ENCODE measurements around the gene CYP24A1. TPM values are rescaled to one million over a fixed set of nuclear protein-coding genes. Genes with fewer than 3 reads are reported as not detected.
A peak's percentile ranks its signal among the peaks of the same experiment; 100 is the strongest.

CYP24A1 gene
- total RNA-seq, 2 donors from 2014 or later = not detected

DNA sequence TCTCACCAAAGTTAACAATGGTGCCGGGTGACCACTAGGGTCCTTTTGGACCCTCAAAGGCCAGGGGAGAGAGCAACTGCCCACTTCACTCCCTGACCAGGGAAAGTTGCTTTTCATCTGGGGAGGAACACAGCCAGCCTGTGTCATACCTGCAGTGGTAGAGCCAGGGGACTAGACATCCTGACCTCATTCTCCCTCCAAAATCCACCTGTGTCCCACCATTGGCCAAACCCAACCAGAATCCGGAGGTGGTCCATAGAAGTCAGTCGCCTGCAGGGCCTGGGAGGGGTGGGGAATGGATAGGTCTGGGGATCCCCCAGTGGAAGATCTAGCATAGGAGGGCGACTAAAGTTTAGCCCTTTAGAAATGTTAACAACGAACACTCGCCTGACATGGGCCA, 46.9 kb upstream of the CYP24A1 start:
- WGBS, 2 donors = 91% methylated on average over 6 of the region's 6 CpGs
- H3K4me1 ChIP-seq = peaks cover 25% of the 10 kb centered on the region
- H3K9me3 ChIP-seq = no peaks in the 10 kb centered on the region
- no peaks in the 10 kb centered on the region for H3K27me3 ChIP-seq
- no peak for DNase-seq
- H3K27ac ChIP-seq = peak overlapping the region in 2 of 4 donors; percentile 20 to 34
- intact Hi-C loops (cut with DNase I) = no loop called here
- no peak for ATAC-seq
- no peak overlapping the region for H3K4me3 ChIP-seq
- no peaks in the 10 kb centered on the region for H3K36me3 ChIP-seq (replicated peaks in 1 of 2; ENCODE audit: insufficient read depth in 1 of 2, low read depth in 2 of 2)
- TF ChIP-seq, protein P1, sequence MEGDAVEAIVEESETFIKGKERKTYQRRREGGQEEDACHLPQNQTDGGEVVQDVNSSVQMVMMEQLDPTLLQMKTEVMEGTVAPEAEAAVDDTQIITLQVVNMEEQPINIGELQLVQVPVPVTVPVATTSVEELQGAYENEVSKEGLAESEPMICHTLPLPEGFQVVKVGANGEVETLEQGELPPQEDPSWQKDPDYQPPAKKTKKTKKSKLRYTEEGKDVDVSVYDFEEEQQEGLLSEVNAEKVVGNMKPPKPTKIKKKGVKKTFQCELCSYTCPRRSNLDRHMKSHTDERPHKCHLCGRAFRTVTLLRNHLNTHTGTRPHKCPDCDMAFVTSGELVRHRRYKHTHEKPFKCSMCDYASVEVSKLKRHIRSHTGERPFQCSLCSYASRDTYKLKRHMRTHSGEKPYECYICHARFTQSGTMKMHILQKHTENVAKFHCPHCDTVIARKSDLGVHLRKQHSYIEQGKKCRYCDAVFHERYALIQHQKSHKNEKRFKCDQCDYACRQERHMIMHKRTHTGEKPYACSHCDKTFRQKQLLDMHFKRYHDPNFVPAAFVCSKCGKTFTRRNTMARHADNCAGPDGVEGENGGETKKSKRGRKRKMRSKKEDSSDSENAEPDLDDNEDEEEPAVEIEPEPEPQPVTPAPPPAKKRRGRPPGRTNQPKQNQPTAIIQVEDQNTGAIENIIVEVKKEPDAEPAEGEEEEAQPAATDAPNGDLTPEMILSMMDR (IDR thresholded peaks at IDR 0.05) = no peak
- no peak for TF ChIP-seq POLR2A (IDR thresholded peaks at IDR 0.05)

DNA sequence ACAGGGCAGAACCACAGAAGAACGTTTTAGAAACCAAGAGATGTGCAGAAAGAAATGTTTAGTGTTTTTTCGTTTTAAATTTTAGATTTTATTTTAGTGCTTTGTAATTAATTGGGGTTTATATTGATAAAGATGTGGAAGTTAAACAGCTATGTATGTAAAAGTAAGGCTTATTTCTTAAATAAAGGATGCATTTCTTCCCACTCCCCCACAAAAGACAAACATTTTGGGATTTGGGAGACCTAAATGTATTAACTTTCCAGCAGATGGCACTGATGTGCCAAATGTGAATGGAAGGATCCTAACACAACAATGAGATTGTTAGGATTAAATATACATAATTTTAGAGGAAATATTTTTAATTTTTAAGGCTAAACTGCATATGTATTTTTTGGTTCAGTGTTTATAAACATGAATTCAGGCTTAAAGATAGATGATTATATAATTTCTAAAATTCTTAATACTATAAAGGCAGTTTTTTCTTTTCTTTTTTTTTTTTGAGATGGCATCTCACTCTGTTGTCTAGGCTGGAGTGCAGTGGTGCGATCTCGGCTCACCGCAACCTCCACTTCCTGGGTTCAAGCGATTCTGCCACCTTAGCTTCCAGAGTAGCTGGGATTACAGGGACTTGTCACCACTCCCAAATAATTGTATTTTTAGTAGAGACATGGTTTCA, 46.1 kb upstream of the CYP24A1 start:
- Histone ChIP-seq H3K4me1 (peaks cover 25% of the 10 kb centered on the region), H3K9me3 (no peaks in the 10 kb centered on the region), H3K27ac (peak overlapping the region in 1 of 4 donors; percentile 20), H3K4me3 (no peak overlapping the region), H3K27me3 (no peaks in the 10 kb centered on the region), H3K36me3 (replicated peaks in 1 of 2; ENCODE audit: insufficient read depth in 1 of 2, low read depth in 2 of 2) (no peaks in the 10 kb centered on the region)
- ATAC-seq = no peak
- 71 to 72% methylated on average over 6 of the region's 6 CpGs for WGBS, 2 donors
- intact Hi-C loops (cut with DNase I) = no loop called here
- TF ChIP-seq POLR2A (IDR thresholded peaks at IDR 0.05) = no peak
- TF ChIP-seq, protein P1 (IDR thresholded peaks at IDR 0.05) = peak; percentile 21 to 59 (median 40)
- DNase-seq = peak in 1 of 4 donors; percentile 12

DNA sequence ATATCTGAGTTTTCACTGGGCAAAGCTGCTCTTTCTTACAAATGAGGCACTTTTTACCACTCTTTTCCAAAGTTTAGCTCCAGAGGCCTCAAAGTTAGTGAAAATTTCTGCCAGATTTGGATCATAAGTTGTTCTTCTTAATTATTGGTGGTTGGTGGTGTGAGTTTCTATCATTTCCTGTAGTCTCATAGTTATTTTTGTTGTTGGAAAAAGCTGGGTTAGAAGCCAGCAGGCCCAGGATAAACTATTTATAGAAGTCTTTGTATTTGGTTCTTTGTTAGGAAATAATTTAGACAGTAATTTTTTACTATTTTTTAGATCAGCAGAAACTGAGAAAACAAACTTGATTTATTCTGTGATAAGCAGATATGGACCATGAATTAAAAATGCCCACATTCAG, 44.7 kb upstream of the CYP24A1 start:
- Histone ChIP-seq H3K4me1 (peaks cover 25% of the 10 kb centered on the region), H3K4me3 (no peak overlapping the region), H3K9me3 (no peaks in the 10 kb centered on the region), H3K27me3 (no peaks in the 10 kb centered on the region), H3K36me3 (replicated peaks in 1 of 2; ENCODE audit: insufficient read depth in 1 of 2, low read depth in 2 of 2) (no peaks in the 10 kb centered on the region), H3K27ac (no peak overlapping the region)
- no peak for ATAC-seq
- TF ChIP-seq, protein P1 (IDR thresholded peaks at IDR 0.05) = no peak
- no peak for TF ChIP-seq POLR2A (IDR thresholded peaks at IDR 0.05)
- no peak for DNase-seq
- intact Hi-C loops (cut with DNase I) = no loop called here

DNA sequence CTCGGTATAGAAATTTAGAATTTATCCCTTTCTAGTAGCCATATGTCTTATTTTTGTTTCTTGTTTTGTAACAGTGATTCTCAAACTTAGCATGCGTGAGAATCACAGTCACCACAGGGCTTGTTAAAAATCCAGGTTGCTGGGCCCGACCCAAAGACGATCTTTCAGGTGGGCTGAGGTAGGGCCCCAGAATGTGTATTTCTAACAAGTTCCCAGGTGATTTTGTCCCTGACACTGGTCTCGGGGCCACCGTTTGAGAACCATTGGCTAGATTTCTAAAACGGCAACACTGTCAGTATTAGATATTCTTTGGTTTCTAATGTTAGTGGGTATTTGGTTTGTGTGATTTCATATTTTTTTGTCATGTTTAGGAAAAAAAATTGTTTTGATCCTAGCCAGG, 44.0 kb upstream of the CYP24A1 start:
- WGBS, 2 donors = 87 to 89% methylated on average over 7 of the region's 7 CpGs
- no peaks in the 10 kb centered on the region for H3K36me3 ChIP-seq (replicated peaks in 1 of 2; ENCODE audit: insufficient read depth in 1 of 2, low read depth in 2 of 2)
- H3K27ac ChIP-seq = no peak overlapping the region

More for the DNA sequence above, 44.0 kb upstream of the CYP24A1 start:
- peaks cover 25% of the 10 kb centered on the region for H3K4me1 ChIP-seq
- TF ChIP-seq, protein P1 (IDR thresholded peaks at IDR 0.05) = no peak
- no peak for TF ChIP-seq POLR2A (IDR thresholded peaks at IDR 0.05)
- ATAC-seq (no peak), DNase-seq (no peak)
- no peaks in the 10 kb centered on the region for H3K27me3 ChIP-seq
- intact Hi-C loops (cut with DNase I) = no loop called here
- H3K4me3 ChIP-seq = no peak overlapping the region
- no peaks in the 10 kb centered on the region for H3K9me3 ChIP-seq
